Caki2 (cell line): ENCODE data around the gene ATP11C. TPM values are rescaled to one million over a fixed set of nuclear protein-coding genes. Genes with fewer than 3 reads are reported as not detected.
A peak's percentile ranks its signal among the peaks of the same experiment; 100 is the strongest.

ENCODE experiments used
- DNase-seq: peaks from one replicate; pipeline ENCODE4 v3.0.0-alpha.2; 2015; ENCODE audit warnings: low read depth
- in situ Hi-C: cut with HindIII; loops from 2 replicates; pipeline ENCODE4 v1.10.0; 2016; ENCODE audit warnings: low sequenced_read_pairs, low pct_unique_long_range_greater_than_20kb, mixed read lengths
- total RNA-seq: library from RNA; depleted of rRNA; stranded (reverse); fragments of >200 nt; shearing (Covaris generic); gene quantifications from 2 replicates; pipeline ENCODE4 v1.2.3, GENCODE V29; 2014; ENCODE audit warnings: low replicate concordance

Gene ATP11C
- total RNA-seq, 1 experiment from 2014 or later: 15.1 TPM

GRCh38 chrX:139783030-139783429 is 149.8 kb downstream of the ATP11C start:
- in situ Hi-C loops: no loop called here
- DNase-seq: no peak

- in situ Hi-C loops: no loop called here
- no peak for DNase-seq
These were observed 156.3 kb downstream of the ATP11C start for GRCh38 chrX:139776599-139776998.

GRCh38 chrX:139770366-139770765 is 162.5 kb downstream of the ATP11C start:
- DNase-seq: no peak
- in situ Hi-C loops: no loop called here

- in situ Hi-C loops: no loop called here
- no peak for DNase-seq
These were observed 166.3 kb downstream of the ATP11C start for GRCh38 chrX:139766545-139766983.

GRCh38 chrX:139762400-139763183 is 170.3 kb downstream of the ATP11C start:
- in situ Hi-C loops: no loop called here
- DNase-seq: no peak

- peak; percentile 16 for DNase-seq
- in situ Hi-C loops: no loop called here
These were observed 173.2 kb downstream of the ATP11C start for GRCh38 chrX:139759637-139760036.

- DNase-seq: no peak
- in situ Hi-C loops: no loop called here
These were observed 174.0 kb downstream of the ATP11C start for GRCh38 chrX:139758809-139759208.

- no peak for DNase-seq
- in situ Hi-C loops: no loop called here
These were observed 174.6 kb downstream of the ATP11C start for GRCh38 chrX:139758250-139758649.

GRCh38 chrX:139751053-139751452 is 181.8 kb downstream of the ATP11C start:
- in situ Hi-C loops: no loop called here
- no peak for DNase-seq

GRCh38 chrX:139750390-139750789 is 182.5 kb downstream of the ATP11C start:
- in situ Hi-C loops: no loop called here
- no peak for DNase-seq

- in situ Hi-C loops: no loop called here
- peak; percentile 82 for DNase-seq
These were observed 193.7 kb downstream of the ATP11C start for GRCh38 chrX:139739138-139739537.

- no peak for DNase-seq
- in situ Hi-C loops: no loop called here
These were observed 194.3 kb downstream of the ATP11C start for GRCh38 chrX:139738581-139738980.

- in situ Hi-C loops: no loop called here
- no peak for DNase-seq
These were observed 196.7 kb downstream of the ATP11C start for GRCh38 chrX:139736151-139736550.

GRCh38 chrX:139734996-139735395 is 197.9 kb downstream of the ATP11C start:
- DNase-seq: no peak
- in situ Hi-C loops: no loop called here

GRCh38 chrX:139725720-139726119 is 207.1 kb downstream of the ATP11C start:
- in situ Hi-C loops: no loop called here
- no peak for DNase-seq

GRCh38 chrX:139724626-139725025 is 208.2 kb downstream of the ATP11C start:
- no peak for DNase-seq
- in situ Hi-C loops: no loop called here

GRCh38 chrX:139720979-139721378 is 211.9 kb downstream of the ATP11C start:
- peak; percentile 74 for DNase-seq
- in situ Hi-C loops: no loop called here

GRCh38 chrX:139720136-139720535 is 212.7 kb downstream of the ATP11C start:
- in situ Hi-C loops: no loop called here

GRCh38 chrX:139708067-139708466 is 224.8 kb downstream of the ATP11C start, which contains the start of gene MCF2:
Gene MCF2 (minus strand): TSS chrX:139708167. CDS start chrX:139651744, 56,423 bp downstream.
- no peak for DNase-seq
- in situ Hi-C loops: no loop called here

More at GRCh38 chrX:139720136-139720535, 212.7 kb downstream of the ATP11C start:
- peak; percentile 85 for DNase-seq

- in situ Hi-C loops: no loop called here
- no peak for DNase-seq
These were observed 230.2 kb downstream of the ATP11C start for GRCh38 chrX:139702658-139703057.
